ENCODE measurements around the gene MOGAT2.

The MOGAT2 gene

DNA sequence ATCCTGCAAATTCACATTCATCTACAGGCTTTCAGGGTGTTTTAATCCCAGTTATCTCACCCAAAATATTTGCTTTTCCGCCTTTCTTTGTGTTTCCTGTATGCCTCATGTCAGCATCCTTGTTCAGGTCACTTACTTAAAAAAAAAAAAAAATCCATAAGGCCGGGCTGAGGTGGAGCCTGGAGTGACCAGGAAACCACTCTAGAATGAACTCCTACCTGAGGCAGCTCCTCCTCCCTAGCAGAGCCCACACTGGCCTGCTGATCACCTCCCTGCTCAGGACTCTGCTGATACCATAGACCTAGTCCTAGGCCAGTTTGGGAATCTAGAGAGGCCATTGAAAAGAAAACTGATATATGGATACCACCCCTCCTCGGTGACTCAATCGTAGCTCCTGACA, 42.2 kb downstream of the MOGAT2 start:
- TF ChIP-seq POLR2A (IDR thresholded peaks at IDR 0.05; ENCODE audit: low read depth, low read length) = no peak
- DNase-seq (ENCODE audit: insufficient read length, low spot score) (no peak), FAIRE-seq (no peak)

- no peak for FAIRE-seq
- DNase-seq (ENCODE audit: insufficient read length, low spot score) = no peak
- no peak for TF ChIP-seq POLR2A (IDR thresholded peaks at IDR 0.05; ENCODE audit: low read depth, low read length)
These were observed 42.6 kb downstream of the MOGAT2 start for GRCh38 chr11:75760243-75760642.

- no peak for TF ChIP-seq POLR2A (IDR thresholded peaks at IDR 0.05; ENCODE audit: low read depth, low read length)
- DNase-seq (ENCODE audit: insufficient read length, low spot score) (no peak), FAIRE-seq (no peak)
These were observed 43.3 kb downstream of the MOGAT2 start for GRCh38 chr11:75760710-75761493.

DNA sequence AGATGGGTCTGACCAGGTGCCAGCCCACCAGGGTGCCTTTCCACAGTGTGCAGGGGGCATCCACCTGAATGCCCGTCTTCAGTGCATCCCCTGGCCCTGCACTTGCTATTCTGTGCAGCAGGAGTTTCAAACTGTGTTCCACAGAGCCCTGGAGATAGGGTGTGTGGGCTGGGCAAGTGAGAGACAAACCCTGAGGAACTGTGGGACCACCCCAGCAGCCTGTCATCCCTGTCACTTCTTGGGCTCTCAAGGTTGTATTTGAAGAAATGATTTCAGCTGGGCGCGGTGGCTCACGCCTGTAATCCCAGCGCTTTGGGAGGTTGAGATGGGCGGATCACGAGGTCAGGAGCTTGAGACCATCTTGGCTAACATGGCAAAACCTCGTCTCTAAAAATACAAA, 44.5 kb downstream of the MOGAT2 start:
- TF ChIP-seq POLR2A (IDR thresholded peaks at IDR 0.05; ENCODE audit: low read depth, low read length) = no peak
- FAIRE-seq = no peak
- no peak for DNase-seq (ENCODE audit: insufficient read length, low spot score)

- FAIRE-seq = no peak
- no peak for TF ChIP-seq POLR2A (IDR thresholded peaks at IDR 0.05; ENCODE audit: low read depth, low read length)
- DNase-seq (ENCODE audit: insufficient read length, low spot score) = no peak
These were observed 45.2 kb downstream of the MOGAT2 start for GRCh38 chr11:75762885-75763284.

DNA sequence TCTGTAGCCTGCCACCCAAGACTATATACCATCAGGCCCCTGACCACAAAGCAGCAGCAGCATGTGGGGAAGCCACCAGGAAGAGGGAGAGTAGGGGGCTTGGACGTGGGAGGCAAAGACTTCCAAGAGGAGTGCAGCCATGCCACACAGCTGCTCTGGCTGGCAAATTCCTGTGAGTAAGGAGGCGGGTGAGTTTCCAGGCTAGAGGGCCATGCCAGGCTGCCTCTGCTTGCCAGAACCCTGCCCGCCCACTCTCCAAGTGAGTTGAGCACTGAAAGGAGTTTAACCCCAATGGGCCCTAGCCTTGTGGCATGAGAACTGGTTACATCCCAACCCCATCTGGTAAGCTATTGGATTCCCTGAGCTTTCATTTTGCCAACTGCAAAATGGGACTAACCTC, 46.2 kb downstream of the MOGAT2 start:
- FAIRE-seq (no peak), DNase-seq (ENCODE audit: insufficient read length, low spot score) (no peak)
- TF ChIP-seq POLR2A (IDR thresholded peaks at IDR 0.05; ENCODE audit: low read depth, low read length) = no peak

- FAIRE-seq (no peak), DNase-seq (ENCODE audit: insufficient read length, low spot score) (no peak)
- no peak for TF ChIP-seq POLR2A (IDR thresholded peaks at IDR 0.05; ENCODE audit: low read depth, low read length)
These were observed 47.5 kb downstream of the MOGAT2 start for GRCh38 chr11:75765116-75765515.

GRCh38 chr11:75766443-75767227, 49.0 kb downstream of the MOGAT2 start:
- no peak for FAIRE-seq
- TF ChIP-seq POLR2A (IDR thresholded peaks at IDR 0.05; ENCODE audit: low read depth, low read length) = no peak
- no peak for DNase-seq (ENCODE audit: insufficient read length, low spot score)

DNA sequence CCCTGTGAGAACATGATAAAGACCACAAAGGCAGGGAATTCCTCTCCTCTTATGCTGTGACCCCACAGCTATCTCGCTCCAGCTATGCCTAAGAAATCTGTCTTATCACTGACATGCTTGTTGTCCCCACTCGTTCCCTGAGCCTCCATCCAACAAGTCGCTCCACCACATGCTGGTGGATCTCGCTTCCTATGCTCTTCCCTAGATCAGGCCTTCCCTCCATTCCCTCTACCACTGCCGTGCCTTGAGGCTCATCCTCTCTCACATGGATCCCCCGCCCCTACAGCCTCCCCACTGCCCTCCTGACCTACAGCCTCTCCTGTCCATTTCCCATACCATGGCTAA, 49.6 kb downstream of the MOGAT2 start:
- FAIRE-seq = no peak

DNA sequence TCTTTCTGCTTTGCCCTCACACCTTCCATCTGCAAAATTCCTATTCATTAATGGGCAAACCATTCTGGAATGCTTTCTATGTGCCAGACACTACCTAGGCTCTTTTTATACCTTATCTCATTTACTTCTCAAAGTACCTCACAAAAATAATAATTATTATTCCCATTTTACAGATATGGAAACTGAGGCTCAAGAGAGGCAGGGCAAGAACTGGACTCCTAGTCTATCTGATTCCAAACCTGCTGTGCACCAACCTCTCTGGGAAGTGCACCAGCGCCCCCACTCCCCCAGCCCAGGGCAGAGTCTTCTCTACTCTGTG, 50.1 kb downstream of the MOGAT2 start:
- TF ChIP-seq POLR2A (IDR thresholded peaks at IDR 0.05; ENCODE audit: low read depth, low read length) = no peak
- DNase-seq (ENCODE audit: insufficient read length, low spot score) (no peak), FAIRE-seq (no peak)

More for the DNA sequence above, 49.6 kb downstream of the MOGAT2 start:
- no peak for TF ChIP-seq POLR2A (IDR thresholded peaks at IDR 0.05; ENCODE audit: low read depth, low read length)
- no peak for DNase-seq (ENCODE audit: insufficient read length, low spot score)

GRCh38 chr11:75768112-75768908, 50.7 kb downstream of the MOGAT2 start, which contains the start of gene DGAT2:
Gene DGAT2 (plus strand): TSS chr11:75768778. CDS start chr11:75768992, 214 bp downstream.
- peak; percentile 49; the same call in 1 of the 2 replicates for TF ChIP-seq POLR2A (IDR thresholded peaks at IDR 0.05; ENCODE audit: low read depth, low read length)
- DNase-seq (ENCODE audit: insufficient read length, low spot score) (peak; percentile 81), FAIRE-seq (no peak)

DNA sequence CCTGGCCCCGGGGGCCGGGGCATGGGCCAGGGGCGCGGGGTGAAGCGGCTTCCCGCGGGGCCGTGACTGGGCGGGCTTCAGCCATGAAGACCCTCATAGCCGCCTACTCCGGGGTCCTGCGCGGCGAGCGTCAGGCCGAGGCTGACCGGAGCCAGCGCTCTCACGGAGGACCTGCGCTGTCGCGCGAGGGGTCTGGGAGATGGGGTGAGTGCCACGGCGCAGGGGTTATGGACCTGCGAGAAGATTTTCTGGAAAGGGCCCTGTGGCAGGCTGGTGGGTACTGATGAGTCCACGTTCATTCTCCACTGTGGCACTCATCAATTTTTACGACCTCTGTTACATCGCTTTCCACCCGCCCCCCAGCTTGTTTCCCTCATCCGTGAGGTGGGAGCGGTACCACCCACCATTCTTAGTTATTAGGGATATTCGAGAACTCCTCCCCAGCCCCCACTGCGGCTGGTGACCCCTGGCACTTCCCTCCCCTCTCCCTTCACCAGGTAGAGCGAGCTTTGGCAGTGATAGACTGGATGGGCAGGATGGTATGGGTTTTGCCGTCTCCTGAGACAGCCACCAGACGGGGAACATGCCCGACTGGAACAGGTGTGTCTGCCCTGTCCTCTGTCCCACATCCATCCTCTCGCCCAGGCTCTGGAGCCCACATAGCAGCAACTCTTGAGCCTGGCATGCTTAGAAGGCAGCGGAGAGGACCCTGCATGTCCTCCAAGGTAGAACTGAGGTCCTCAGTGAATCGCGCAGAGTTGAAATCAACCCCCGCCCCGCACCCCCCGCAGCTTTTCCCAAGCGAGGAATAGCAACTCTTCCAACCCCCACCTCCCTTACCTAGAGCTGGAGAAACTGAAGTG, 51.5 kb downstream of the MOGAT2 start:
- FAIRE-seq (no peak), DNase-seq (ENCODE audit: insufficient read length, low spot score) (no peak)
- no peak for TF ChIP-seq POLR2A (IDR thresholded peaks at IDR 0.05; ENCODE audit: low read depth, low read length)

- no peak for DNase-seq (ENCODE audit: insufficient read length, low spot score)
- no peak for FAIRE-seq
- TF ChIP-seq POLR2A (IDR thresholded peaks at IDR 0.05; ENCODE audit: low read depth, low read length) = no peak
These were observed 52.5 kb downstream of the MOGAT2 start for GRCh38 chr11:75770102-75770501.
